ENCODE data around the gene LARP4B. TPM values are rescaled to one million over a fixed set of nuclear protein-coding genes. Genes with fewer than 3 reads are reported as not detected.

LARP4B gene
- total and polyA plus RNA-seq, 2 experiments from 2014 or later, result 18.3 to 52.3 TPM

- TF ChIP-seq CTCF (conservative IDR thresholded peaks at IDR 0.05; ENCODE audit: low read depth in 2 of 2) (no peak), NANOG (IDR thresholded peaks at IDR 0.05; ENCODE audit: borderline replicate concordance) (no peak), REST (IDR thresholded peaks at IDR 0.05; ENCODE audit: unreplicated experiment) (no peak)
Measured at GRCh38 chr10:767211-767610, 164.3 kb downstream of the LARP4B start (continued).

GRCh38 chr10:761376-761775, 170.1 kb downstream of the LARP4B start:
- Histone ChIP-seq H3K27me3 (ENCODE audit: insufficient read depth) (no peaks in the 10 kb centered on the region), H3K9me2 (ENCODE audit: insufficient read depth) (peaks cover 3% of the 10 kb centered on the region; the same call in 1 of the 2 replicates), H3K27ac (ENCODE audit: low read depth) (no peak overlapping the region), H3K4me3 (no peak overlapping the region), H3F3A (replicated peaks; ENCODE audit: low read depth) (no peaks in the 10 kb centered on the region), H3K4me2 (no peak overlapping the region), H3K4me1 (ENCODE audit: insufficient read depth) (no peaks in the 10 kb centered on the region), H2AFZ (no peak overlapping the region), H4K20me1 (replicated peaks; ENCODE audit: insufficient read depth) (no peaks in the 10 kb centered on the region), H3K36me3 (ENCODE audit: insufficient read depth) (no peaks in the 10 kb centered on the region), H3K79me2 (replicated peaks; ENCODE audit: insufficient read depth) (no peaks in the 10 kb centered on the region)
- Mint-ChIP-seq H3K36me3 (ENCODE audit: low read depth) (no peaks in the 10 kb centered on the region), H3K27me3 (ENCODE audit: insufficient read depth, low read depth, poor library complexity) (peaks cover 3% of the 10 kb centered on the region), H3K4me3 (no peak overlapping the region), H3K27ac (no peak overlapping the region), H3K9me3 (no peaks in the 10 kb centered on the region; the same call in 2 of the 3 replicates), H3K4me1 (no peaks in the 10 kb centered on the region)
- TF ChIP-seq POLR2AphosphoS5 (IDR thresholded peaks at IDR 0.05; ENCODE audit: low read depth) (no peak), NANOG (IDR thresholded peaks at IDR 0.05; ENCODE audit: borderline replicate concordance) (no peak), ZNF114 (CRISPR knock-in tag; IDR thresholded peaks at IDR 0.05) (no peak), JUNB (IDR thresholded peaks at IDR 0.05; ENCODE audit: unreplicated experiment) (no peak), EZH2 (IDR thresholded peaks at IDR 0.05; ENCODE audit: low read depth, unreplicated experiment) (no peak), CTCF (conservative IDR thresholded peaks at IDR 0.05; ENCODE audit: low read depth in 2 of 2) (no peak), ZNF462 (CRISPR knock-in tag; IDR thresholded peaks at IDR 0.05) (no peak)
- DNase-seq (ENCODE audit: low spot score) (no peak), ATAC-seq (no peak)
